Fibroblast of skin of left biceps (primary cell): ENCODE measurements around the gene GOLGA1.

Source experiments
- DNase-seq, 2 experiments: peaks; one replicate each; pipeline ENCODE4 v3.0.0-alpha.2; 2013; ENCODE audit warnings: low read depth in 2 of 2

Gene GOLGA1

GRCh38 chr9:124882231-124882630, 58.7 kb downstream of the GOLGA1 start:
- DNase-seq, result no peak

GRCh38 chr9:124881138-124881743, 59.6 kb downstream of the GOLGA1 start:
- DNase-seq, result no peak

DNA sequence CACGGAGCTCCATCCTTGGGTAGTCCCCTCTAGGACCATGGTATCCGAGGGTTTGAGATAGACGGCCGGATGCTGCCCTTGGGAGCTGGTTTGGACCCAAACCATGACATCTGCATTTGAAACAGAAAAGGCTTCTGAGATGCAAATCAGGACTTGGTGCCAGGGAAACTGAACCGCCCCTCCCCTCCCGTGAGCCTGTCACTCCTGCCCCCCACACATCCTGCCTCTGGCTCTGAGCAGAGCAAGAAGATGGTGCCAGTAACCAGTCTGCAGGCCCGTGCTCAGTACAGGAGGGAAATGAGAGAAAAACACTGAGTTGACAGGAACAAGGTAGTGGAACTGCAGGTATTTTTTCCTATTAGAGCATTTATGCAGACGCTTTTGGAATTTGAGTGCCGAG, 60.4 kb downstream of the GOLGA1 start:
- DNase-seq, result no peak

GRCh38 chr9:124879226-124879625, 61.7 kb downstream of the GOLGA1 start:
- no peak for DNase-seq

GRCh38 chr9:124878518-124878917, 62.4 kb downstream of the GOLGA1 start:
- DNase-seq, result no peak

DNA sequence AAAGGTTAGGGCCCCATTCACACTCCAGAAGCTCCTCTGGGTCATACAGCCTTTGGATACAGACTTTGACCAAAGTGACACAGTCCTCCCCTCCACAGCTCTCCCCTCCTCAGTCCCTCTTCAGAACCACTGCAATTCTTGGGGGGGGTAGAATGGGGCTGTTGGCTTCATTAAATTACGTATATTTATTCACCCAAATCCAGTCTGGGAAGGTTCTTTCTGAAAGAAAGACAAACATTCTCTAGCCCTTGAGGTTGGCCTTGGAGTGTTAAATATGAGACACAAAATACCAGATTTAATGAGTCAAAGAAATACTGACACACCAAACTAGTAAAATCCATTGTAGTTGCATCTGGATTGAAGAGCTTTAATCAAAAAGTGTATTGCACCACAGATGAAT, 62.9 kb downstream of the GOLGA1 start:
- no peak for DNase-seq

- DNase-seq, result no peak
Measured at GRCh38 chr9:124877021-124877782, 63.7 kb downstream of the GOLGA1 start.

DNA sequence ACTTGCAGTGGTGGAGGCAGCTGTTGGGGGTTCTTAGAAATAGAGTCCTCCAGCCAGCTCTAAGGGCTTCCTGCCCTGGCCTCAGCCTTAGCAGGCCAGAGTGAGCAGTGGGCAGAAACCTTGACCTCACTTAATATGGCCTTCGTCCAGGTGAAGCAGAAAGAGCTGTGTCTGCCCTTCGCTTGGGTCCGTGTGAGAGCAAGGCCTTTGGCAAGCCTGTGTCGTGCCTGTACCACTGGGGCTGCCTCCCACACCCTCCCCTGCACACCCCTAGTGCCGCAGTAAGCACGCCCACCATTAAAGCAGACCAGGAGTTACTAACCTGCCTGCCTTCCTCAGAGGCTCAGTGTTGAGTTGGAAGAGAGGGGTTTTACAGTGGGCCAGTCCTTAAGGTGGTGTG, 65.4 kb downstream of the GOLGA1 start:
- no peak for DNase-seq

DNA sequence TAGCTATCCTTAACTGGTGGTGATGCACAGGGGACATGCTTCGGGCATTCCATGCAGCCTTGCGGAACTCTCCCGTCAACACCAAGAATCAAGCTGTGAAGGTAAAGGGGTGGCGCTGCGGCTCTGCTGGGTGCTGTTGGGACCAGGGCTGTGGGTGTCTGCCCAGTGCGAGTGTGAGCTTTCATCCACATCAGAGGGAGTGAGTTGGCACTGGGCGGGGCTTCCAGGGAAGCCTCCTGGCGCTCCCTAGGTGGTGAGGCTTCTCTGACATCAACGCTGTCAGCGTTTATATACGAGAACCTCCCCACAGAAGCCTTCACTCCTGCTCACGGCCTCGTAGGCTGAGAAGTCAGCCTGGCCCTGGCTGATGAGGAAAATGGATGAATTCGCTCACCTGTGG, 67.2 kb downstream of the GOLGA1 start:
- no peak for DNase-seq

DNA sequence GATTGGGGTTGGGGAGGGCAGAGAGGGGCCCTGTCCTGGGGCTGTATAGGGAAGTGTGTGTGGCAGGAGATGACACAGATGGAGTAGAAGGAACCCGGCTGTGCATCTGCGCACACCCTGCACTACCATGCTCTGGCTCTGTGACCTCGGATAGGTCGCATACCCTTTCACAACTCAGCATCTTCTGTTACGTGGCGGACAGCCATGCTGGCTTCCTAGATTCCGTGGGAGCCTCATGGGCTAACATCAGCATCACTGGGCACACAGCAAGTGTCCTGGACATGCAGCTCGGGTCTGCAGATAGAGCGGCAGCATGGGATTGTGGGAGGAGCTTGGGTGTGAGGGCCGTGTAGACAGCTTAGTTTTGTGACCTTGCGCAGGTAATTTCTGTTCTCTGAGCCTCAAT, 69.7 kb downstream of the GOLGA1 start:
- no peak for DNase-seq

DNA sequence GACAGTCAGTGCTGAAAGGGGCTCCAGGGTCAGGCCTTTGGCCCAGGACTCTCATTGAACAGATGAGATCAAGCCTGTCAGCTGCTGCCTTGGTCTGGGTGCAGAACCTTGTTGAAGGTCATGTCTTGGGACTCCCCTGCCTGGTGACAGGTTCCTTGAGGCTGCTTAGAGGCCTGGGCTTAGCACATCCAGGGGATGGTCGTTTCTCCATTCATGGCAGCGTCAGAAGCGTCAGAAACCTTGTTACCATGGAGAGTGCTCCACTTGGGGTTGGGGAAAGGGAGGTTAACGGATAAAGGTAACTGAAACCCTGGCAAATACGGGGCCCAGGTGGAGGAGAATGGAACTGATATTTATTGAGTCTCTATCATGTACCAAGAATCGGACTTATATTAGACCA, 70.2 kb downstream of the GOLGA1 start:
- no peak for DNase-seq

DNA sequence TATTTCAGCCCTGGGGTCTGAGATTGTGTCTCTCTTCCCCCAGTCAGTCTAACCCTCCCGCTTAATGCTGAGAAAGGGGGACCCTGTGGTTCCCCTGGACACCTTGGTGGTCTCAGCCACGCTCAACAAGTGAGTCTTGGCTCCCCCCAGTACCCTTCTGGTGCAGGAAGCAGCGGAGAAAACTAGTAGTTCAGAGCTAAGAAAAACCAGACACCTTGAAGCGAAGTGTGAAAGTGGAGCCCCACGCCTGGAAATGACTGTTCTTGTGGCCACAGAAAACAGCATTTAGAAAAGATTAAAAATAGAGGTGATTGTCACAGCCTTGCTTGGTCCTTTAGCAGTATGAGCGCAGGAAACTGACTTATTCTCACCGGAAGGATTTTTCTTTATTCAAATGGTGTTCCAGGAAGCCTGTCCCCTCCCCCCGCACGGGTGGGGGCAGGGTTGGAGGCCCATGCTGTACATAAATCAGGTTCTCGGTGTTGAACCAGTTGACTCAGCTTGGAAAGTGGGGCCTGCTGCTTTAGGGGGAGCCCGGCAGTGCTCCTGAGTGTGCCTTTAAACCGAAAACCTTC, 70.8 kb downstream of the GOLGA1 start:
- no peak for DNase-seq

DNA sequence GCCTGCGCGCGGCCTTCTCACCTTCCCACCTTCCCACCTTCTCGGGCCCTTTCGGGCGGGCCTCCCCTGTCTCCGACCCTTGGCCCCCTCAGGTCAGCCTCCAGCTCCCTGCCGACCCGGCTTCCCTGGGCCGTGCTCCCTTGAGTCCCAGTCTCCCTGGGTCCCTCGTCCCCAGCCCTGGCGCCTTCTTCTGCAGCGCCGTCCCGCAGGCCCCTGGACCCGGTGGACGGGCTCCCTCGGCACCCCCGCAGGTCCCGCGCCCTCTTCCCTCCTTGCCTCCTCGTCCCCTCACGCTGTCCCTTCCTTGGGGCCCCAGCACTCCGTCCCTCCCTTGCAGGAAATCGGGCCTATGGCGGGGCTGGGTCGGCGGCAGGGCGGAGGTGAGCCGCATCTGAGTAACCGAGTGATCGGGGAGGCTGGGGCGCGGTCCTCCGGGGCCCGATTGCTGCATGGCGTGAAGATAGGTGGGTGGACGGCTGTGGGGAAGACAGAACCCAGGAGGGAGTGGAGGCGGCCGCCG, 71.4 kb downstream of the GOLGA1 start:
- no peak for DNase-seq

GRCh38 chr9:124868511-124869465, 72.1 kb downstream of the GOLGA1 start:
- DNase-seq, result peak; percentile 44 to 46

GRCh38 chr9:124863371-124863871, 77.5 kb downstream of the GOLGA1 start:
- DNase-seq, result no peak

- peak; percentile 81 to 82 for DNase-seq
Measured at GRCh38 chr9:124861342-124862229, 79.3 kb downstream of the GOLGA1 start, which contains the start of the genes ARPC5L and RPL35. Gene ARPC5L (plus strand): TSS chr9:124862130. CDS start chr9:124869291, 7,161 bp downstream. Gene RPL35 (minus strand): TSS chr9:124861957. CDS start chr9:124861912, 45 bp downstream.

DNA sequence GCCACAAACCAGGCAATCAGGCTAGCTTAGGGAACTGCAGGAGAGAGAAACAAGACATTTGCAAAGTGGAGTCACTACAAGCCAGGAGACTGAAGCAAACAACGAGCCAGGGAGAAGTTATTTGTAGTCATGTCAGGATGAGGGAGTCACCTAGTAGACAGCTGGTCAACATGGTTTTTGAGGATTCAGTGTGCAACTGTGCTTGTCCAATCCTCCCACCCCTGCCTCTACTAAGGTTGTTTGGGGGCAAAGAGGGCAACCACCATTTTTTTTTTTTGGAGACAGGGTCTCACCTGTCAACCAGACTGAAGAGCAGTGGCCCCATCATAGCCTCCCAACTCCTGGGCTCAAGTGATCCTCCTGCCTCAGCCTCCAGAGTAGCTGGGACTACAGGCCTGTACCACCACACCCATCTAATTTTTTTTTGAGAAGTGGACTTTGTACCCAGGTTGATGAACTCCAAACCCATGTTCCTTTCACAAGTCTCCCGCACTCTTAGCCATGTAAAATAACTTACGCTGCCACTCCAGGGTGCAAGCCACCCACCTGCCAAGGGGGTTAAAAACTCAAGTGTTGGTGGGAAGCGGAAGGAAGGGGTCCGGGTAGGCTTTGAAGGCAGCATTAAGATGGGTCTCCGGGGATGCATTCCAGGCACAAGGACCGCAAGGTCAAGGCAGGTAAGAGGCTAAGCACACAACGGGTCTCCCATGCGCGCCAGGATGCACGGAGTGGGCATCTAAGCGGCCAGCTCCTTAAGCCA, 80.1 kb downstream of the GOLGA1 start:
- no peak for DNase-seq

DNA sequence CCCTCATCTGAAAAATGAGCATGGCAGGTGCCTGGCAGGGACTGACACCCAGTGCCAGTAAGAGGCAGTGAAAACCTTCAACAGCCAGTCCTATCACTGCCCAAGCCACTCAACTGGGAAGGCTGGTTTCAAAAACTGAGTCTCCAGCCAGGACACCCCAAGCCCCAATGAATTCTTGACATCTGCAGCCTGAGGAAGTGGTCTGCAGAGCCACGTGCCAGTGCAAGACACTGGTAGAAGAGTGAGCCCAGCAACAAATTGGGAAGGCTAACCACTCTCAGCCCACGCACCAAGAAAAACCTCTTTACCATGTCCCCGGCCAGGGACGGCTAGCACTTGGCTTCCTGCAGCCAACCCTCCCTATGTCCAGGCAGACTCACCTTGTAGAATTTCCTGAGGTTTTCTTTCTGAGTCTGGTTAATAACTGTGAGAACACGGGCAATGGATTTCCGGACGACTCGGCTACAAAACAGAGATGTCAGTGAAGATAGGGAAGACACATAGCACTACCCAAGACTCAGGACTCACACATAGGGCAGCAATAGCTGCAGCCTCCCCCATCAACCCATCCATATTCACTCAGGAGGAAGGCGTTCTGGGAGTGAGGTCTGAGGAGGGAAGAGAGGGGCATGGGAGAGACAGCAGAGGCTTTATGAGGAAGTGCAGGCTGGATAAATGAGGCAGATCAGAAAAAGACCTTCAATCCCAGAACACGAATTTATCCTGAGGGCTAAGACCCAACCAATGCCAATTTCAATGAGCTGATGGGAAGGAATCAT, 80.9 kb downstream of the GOLGA1 start:
- DNase-seq, result no peak
